ENCODE data around the gene CENPM.

CENPM gene

DNA sequence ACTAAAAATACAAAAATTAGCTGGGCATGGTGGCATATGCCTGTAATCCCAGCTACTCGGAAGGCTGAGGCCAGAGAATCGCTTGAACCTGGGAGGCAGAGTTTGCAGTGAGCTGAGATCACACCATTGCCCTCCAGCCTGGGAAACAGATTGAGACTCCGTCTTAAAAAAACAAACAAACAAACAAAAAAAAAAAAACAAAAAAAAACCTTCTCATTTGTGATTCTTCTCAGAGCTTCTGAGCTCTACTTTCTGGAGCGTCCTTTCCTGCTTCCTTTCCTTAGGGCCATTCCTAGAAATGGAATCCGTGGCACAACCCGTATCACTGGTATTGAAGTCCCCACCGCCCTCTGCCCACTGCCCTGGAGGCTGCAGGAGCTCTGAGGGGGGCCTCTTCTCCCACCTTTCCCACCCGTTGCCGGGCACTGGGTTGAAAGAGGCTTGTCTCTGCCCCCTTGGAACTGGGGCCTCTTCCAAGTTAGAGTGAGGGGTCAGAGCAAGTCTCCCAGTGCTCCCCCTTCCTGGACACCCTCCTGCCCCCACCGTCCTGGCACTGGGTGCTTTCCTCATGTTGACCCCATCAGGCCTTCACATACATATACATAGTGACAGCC is 30.1 kb downstream of the CENPM start:
- no peak overlapping the region for H3K27ac ChIP-seq
- intact Hi-C loops (cut with DNase I; ENCODE audit: low total_unique reads) = no loop called here
- no peak overlapping the region for H3K4me3 ChIP-seq
- no peaks in the 10 kb centered on the region for H3K36me3 ChIP-seq
- TF ChIP-seq, protein P1, sequence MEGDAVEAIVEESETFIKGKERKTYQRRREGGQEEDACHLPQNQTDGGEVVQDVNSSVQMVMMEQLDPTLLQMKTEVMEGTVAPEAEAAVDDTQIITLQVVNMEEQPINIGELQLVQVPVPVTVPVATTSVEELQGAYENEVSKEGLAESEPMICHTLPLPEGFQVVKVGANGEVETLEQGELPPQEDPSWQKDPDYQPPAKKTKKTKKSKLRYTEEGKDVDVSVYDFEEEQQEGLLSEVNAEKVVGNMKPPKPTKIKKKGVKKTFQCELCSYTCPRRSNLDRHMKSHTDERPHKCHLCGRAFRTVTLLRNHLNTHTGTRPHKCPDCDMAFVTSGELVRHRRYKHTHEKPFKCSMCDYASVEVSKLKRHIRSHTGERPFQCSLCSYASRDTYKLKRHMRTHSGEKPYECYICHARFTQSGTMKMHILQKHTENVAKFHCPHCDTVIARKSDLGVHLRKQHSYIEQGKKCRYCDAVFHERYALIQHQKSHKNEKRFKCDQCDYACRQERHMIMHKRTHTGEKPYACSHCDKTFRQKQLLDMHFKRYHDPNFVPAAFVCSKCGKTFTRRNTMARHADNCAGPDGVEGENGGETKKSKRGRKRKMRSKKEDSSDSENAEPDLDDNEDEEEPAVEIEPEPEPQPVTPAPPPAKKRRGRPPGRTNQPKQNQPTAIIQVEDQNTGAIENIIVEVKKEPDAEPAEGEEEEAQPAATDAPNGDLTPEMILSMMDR (IDR thresholded peaks at IDR 0.05) = no peak
- no peaks in the 10 kb centered on the region for H3K9me3 ChIP-seq
- DNase-seq = no peak
- peaks cover 0 to 46% (median 31%) of the 10 kb centered on the region in 4 donors for H3K4me1 ChIP-seq
- peaks cover 0 to 90% of the 10 kb centered on the region in 2 donors for H3K27me3 ChIP-seq

DNA sequence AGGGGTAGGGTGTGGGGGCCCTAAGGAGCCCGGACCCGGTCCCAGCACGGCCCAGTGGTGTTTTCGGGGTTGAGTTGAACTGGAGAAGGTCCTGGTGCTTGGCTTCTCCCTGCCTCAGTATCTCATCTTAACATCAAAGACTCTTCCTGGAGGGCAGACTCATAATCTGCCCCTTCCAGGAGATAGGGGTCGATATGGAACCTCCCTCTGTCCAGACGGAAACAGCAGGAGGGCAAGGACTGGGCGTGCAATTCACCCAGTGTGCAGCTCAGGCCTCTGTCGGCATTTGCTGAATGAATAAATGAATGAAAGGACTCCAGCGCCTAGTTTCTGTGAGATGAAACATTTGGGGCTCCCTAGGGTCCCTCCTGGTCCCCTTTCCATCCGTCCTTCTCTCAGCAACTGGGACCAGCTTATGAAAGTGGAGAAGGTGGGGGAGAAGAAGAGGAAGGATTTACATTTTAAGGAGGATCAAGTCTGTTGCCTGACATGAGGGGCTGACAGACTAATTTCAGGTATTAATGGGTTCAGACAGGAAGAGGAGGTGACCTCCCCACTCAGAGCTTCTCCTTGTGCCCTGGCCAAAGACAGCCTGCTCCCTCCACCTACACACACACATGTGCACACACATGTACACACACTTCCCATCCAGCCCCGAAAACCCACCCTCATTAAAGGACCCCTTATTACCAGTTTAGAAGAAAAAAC is 31.0 kb downstream of the CENPM start:
- H3K36me3 ChIP-seq = no peaks in the 10 kb centered on the region
- peaks cover 0 to 99% of the 10 kb centered on the region in 2 donors for H3K27me3 ChIP-seq
- intact Hi-C loops (cut with DNase I; ENCODE audit: low total_unique reads) = no loop called here
- no peak for DNase-seq
- TF ChIP-seq, protein P1 (IDR thresholded peaks at IDR 0.05) = no peak
- no peaks in the 10 kb centered on the region for H3K9me3 ChIP-seq
- H3K4me1 ChIP-seq = peaks cover 0 to 50% (median 38%) of the 10 kb centered on the region in 4 donors
- H3K27ac ChIP-seq = no peak overlapping the region
- H3K4me3 ChIP-seq = no peak overlapping the region

DNA sequence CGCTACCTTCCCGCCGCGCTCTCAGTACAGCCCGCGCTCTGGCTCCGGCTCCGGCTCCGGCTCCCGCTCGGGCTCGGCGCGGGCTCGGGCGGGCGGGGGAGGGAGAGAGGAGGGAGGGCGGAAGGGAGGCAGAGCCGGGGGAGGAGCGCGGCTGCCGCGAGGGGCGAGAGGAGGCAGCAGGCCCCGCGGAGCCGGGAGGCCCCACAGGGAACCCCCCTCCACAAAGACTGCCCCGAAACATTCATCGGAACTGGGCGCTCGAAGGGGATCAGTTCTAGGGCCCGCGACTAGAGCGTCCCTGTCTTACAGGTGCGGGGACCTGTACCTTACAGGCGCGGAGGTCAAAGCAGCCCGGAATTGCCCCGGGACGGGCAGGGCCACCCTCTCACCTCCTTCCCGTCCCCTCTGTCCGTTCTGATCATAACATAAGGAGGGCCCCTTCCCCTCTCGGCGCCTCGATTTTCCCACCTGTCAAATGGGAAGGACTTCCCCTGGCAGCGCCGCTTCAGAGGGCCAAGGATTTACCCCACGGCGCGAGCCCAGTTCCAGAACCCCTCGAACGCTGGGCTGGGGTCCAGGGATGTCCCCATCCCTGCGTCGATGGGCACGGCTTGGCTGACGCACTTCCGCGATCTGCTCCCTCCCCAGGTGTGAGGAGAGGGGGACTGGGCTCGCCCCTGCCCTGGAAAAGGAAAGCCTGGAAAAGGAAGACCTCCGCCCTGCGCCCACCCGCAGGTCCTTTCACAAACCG is 31.7 kb downstream of the CENPM start, which contains the start of gene SHISA8:
Gene SHISA8 (minus strand): TSS at position 40 of the 751 bp plus-strand sequence. CDS start 407 bp downstream, outside the sequence.
- intact Hi-C loops (cut with DNase I; ENCODE audit: low total_unique reads) = no loop called here
- no peaks in the 10 kb centered on the region for H3K36me3 ChIP-seq
- peaks cover 0 to 55% (median 44%) of the 10 kb centered on the region in 4 donors for H3K4me1 ChIP-seq
- peaks cover 5 to 99% of the 10 kb centered on the region in 2 donors for H3K27me3 ChIP-seq
- no peaks in the 10 kb centered on the region for H3K9me3 ChIP-seq
- H3K4me3 ChIP-seq = peak within 1 kb of the TSS; percentile 31 to 48
- DNase-seq = no peak
- H3K27ac ChIP-seq = no peak within 1 kb of the TSS
- TF ChIP-seq, protein P1 (IDR thresholded peaks at IDR 0.05) = no peak

DNA sequence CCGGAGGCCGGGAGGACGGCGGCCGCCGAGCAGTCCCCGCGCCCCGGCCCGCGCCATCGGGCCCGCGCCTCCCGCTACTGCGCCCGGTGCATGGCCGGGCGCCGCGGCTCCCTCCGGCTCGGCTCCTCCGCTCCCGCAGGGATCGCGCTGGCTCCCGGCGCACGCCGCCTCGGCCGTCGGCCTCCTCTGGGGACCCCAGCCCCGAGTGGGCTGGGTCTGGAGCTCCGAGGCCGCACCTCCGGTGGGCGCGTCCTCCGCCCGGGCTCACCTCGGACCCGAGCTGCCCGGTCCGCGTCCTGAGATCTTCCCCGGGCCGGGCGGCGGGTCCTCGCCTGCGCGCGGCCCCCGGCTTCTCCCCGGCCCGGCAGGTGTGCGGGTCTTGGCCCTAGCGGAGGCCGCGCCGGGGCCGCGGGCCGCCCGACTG is 32.3 kb downstream of the CENPM start:
- Histone ChIP-seq H3K27me3 (peaks cover 8 to 99% of the 10 kb centered on the region in 2 donors), H3K36me3 (no peaks in the 10 kb centered on the region), H3K27ac (no peak overlapping the region), H3K4me3 (peak overlapping the region; percentile 31 to 48), H3K4me1 (peaks cover 0 to 55% (median 44%) of the 10 kb centered on the region in 4 donors), H3K9me3 (no peaks in the 10 kb centered on the region)
- intact Hi-C loops (cut with DNase I; ENCODE audit: low total_unique reads) = no loop called here
- no peak for DNase-seq
- TF ChIP-seq, protein P1 (IDR thresholded peaks at IDR 0.05) = no peak

DNA sequence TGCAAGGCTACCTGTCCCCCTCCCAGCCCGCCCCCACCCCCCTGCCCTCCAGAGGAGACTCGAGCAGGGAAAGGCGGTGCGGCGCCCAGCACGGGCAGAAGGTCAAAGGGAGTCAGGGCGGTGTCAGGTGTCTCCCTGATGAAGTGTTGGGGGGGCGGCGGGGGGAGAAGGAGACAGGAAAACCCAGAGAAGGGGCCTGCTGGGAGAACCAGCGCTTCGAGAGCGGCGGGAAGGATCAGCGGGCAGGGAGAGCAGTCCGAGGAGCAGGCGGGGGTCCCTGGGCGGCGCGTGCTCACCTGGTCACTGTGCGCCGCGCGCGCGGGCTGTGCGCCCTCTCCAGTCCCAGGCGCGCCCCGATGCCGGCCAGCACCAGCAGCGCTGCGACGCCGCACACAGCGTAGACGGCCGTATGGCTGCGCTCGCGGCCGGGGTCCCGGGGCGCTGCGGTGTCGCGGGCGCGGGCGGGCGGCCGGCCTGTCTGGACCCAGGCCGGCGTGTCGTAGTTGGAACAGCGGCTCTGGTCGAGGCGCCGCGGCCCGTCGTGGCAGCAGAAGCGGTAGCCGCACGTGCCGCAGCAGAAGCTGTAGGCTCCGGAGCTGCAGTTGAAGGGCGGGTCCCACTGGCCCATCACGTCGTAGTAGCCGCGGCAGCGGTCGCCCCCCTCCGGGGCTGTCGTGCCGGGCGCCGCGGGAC is 33.0 kb downstream of the CENPM start:
- TF ChIP-seq, protein P1 (IDR thresholded peaks at IDR 0.05) = no peak
- DNase-seq = no peak
- Histone ChIP-seq H3K9me3 (no peaks in the 10 kb centered on the region), H3K27ac (no peak overlapping the region), H3K4me3 (no peak overlapping the region), H3K4me1 (peaks cover 0 to 50% (median 39%) of the 10 kb centered on the region in 4 donors), H3K36me3 (no peaks in the 10 kb centered on the region), H3K27me3 (peaks cover 8 to 99% of the 10 kb centered on the region in 2 donors)
- intact Hi-C loops (cut with DNase I; ENCODE audit: low total_unique reads) = no loop called here
